Measurements from ENCODE around the gene STK17B. TPM values are rescaled to one million over a fixed set of nuclear protein-coding genes. Genes with fewer than 3 reads are reported as not detected.
"Not testable (repeated sequence)": the region's sequence is repeated elsewhere in the genome, so short reads cannot be mapped to it uniquely, and the experiment has no call there.

The STK17B gene
- total RNA-seq, 1 donor from 2014 or later, result 44.2 TPM

GRCh38 chr2:196191541-196191940 lies 20.2 kb upstream of the STK17B start:
- FAIRE-seq, result no peak
- DNase-seq (ENCODE audit: low read depth), result no peak
- TF ChIP-seq CTCF (IDR thresholded peaks at IDR 0.05; ENCODE audit: insufficient read depth, low read length, severe bottlenecking), result no peak
- no peak overlapping the region for H3K4me3 ChIP-seq (ENCODE audit: low read depth, low read length)
- H3K36me3 ChIP-seq (ENCODE audit: control insufficient read depth, insufficient read depth, low read length), result no peaks in the 10 kb centered on the region
- H3K27me3 ChIP-seq (ENCODE audit: control insufficient read depth, insufficient read depth, low read length), result no peaks in the 10 kb centered on the region

DNA sequence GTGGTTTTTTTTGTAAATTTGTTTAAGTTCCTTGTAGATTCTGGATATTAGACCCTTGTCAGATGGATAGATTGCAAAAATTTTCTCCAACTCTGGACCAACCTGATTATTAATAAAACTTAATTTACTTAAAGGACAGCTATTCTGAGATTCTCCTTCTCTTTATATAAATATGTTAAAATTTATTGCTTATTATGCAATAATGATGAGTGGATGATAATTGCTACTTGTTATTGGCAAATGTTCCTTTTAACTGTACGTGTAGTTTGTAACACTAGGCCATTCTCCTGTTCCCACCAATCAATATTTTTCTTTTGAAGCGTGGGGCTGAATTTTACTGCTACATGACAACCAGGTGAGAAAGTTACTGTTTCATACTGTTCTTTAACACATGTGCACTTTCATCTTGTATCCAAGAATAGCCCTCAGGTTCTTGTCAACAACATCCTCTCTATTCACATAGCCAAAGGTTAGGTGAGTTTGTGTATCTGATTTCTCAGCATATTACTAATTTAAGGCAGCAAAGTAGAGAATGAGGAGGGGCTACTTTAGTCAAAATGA lies 16.6 kb upstream of the STK17B start:
- no peak for TF ChIP-seq CTCF (IDR thresholded peaks at IDR 0.05; ENCODE audit: insufficient read depth, low read length, severe bottlenecking)
- FAIRE-seq, result no peak

DNA sequence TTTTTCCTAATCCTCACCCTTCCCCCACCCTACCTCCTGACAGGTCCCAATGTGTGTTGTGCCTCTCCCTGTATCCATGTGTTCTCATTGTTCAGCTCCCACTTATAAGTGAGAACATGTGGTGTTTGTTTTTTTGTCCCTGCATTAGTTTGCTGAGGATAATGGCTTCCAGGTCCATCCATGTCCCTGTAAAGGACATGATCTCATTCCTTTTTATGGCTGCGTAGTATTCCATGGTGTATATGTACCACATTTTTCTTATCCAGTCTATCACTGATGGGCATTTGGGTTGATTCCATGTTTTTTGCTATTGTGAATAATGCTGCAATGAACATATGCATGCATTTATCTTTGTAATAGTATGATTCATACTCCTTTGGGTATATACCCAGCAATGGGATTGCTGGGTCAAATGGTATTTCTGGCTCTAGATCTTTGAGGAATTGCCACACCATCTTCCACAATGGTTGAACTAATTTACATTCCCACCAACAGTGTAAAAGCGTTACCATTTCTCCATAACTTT lies 15.9 kb upstream of the STK17B start:
- not testable (repeated sequence) for DNase-seq (ENCODE audit: low read depth); FAIRE-seq; H3K4me3 ChIP-seq (ENCODE audit: low read depth, low read length)

More for the DNA sequence above, 16.6 kb upstream of the STK17B start:
- no peak for DNase-seq (ENCODE audit: low read depth)
- no peak overlapping the region for H3K4me3 ChIP-seq (ENCODE audit: low read depth, low read length)
- no peaks in the 10 kb centered on the region for H3K27me3 ChIP-seq (ENCODE audit: control insufficient read depth, insufficient read depth, low read length)
- H3K36me3 ChIP-seq (ENCODE audit: control insufficient read depth, insufficient read depth, low read length), result no peaks in the 10 kb centered on the region

DNA sequence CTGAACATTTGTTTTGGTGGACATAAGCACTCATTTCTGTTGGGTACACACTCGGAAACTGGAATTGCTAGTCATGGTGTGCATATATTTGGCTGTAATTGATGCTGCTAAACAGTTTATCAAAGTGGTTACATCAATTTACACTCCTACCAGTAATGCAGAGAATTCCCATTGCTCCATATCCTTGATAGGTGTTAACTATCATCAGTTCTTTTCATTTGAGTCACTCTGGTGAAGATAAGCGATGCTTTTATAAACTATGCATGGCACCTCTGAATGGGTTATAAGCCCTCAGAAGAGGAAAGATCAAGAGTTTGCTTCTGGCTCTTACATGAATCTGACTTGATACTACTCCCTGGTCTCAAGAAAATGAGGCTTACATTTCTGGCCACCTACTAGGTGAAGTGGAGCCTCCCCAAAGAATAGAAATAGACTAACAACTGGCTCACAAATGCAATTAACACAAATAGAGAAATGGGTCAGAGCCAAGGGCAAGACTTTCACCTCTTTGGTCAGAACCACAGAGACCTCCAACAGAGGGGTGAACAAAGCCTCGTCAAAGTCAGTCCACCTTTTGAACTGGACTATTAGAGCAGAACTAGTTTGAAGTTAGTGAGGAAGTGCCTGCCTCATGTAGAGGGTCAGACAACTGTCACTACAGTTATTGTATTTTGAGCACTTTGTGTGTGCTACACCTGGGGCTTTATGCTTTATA lies 15.0 kb upstream of the STK17B start:
- H3K4me3 ChIP-seq (ENCODE audit: low read depth, low read length), result no peak overlapping the region
- FAIRE-seq (no peak), DNase-seq (ENCODE audit: low read depth) (no peak)
- TF ChIP-seq CTCF (IDR thresholded peaks at IDR 0.05; ENCODE audit: insufficient read depth, low read length, severe bottlenecking), result no peak
- H3K36me3 ChIP-seq (ENCODE audit: control insufficient read depth, insufficient read depth, low read length), result no peaks in the 10 kb centered on the region
- H3K27me3 ChIP-seq (ENCODE audit: control insufficient read depth, insufficient read depth, low read length), result no peaks in the 10 kb centered on the region

More for the DNA sequence above, 15.9 kb upstream of the STK17B start:
- H3K36me3 ChIP-seq (ENCODE audit: control insufficient read depth, insufficient read depth, low read length); H3K27me3 ChIP-seq (ENCODE audit: control insufficient read depth, insufficient read depth, low read length): not testable (repeated sequence)

DNA sequence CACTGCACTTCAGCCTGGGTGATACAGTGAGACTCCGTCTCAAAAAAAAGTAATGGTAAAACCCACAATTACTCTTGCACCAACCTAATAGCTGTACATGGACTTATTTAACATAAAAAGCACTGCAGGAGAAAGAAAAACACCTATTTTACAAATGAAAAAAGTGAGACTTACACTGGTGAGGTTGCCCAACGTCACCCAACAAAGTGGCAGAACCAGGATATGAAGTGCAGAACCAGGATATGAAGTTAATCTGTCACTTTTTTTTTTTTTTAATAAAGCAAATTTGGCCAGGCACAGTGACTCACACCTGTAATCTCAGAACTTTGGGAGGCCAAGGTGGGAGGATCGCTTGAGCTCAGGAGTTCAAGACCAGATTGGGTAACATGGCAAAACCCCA lies 13.5 kb upstream of the STK17B start:
- no peak for TF ChIP-seq CTCF (IDR thresholded peaks at IDR 0.05; ENCODE audit: insufficient read depth, low read length, severe bottlenecking)
- Histone ChIP-seq H3K4me3 (ENCODE audit: low read depth, low read length) (no peak overlapping the region), H3K36me3 (ENCODE audit: control insufficient read depth, insufficient read depth, low read length) (no peaks in the 10 kb centered on the region), H3K27me3 (ENCODE audit: control insufficient read depth, insufficient read depth, low read length) (no peaks in the 10 kb centered on the region)
- FAIRE-seq (no peak), DNase-seq (ENCODE audit: low read depth) (no peak)

- Histone ChIP-seq H3K4me3 (ENCODE audit: low read depth, low read length) (no peak overlapping the region), H3K27me3 (ENCODE audit: control insufficient read depth, insufficient read depth, low read length) (no peaks in the 10 kb centered on the region), H3K36me3 (ENCODE audit: control insufficient read depth, insufficient read depth, low read length) (no peaks in the 10 kb centered on the region)
- FAIRE-seq, result no peak
- no peak for DNase-seq (ENCODE audit: low read depth)
- TF ChIP-seq CTCF (IDR thresholded peaks at IDR 0.05; ENCODE audit: insufficient read depth, low read length, severe bottlenecking), result no peak
These were observed 12.3 kb upstream of the STK17B start for GRCh38 chr2:196183528-196184231.
